GM23248 (cell line): ENCODE measurements around the gene SESN1.

Experiments used
- EZH2 ChIP-seq: fragments of 200-600 bp; sonication (generic); IDR thresholded peaks from 2 replicates; pipeline ENCODE4 v1.6.1; 2018; ENCODE audit warnings: antibody characterized with exemption, mild to moderate bottlenecking; ENCODE audit not compliant: insufficient read depth, poor library complexity, severe bottlenecking
- EZH2phosphoT487 ChIP-seq: fragments of 200-600 bp; sonication (generic); IDR thresholded peaks from 2 replicates; pipeline ENCODE4 v1.6.1; 2018; ENCODE audit warnings: antibody characterized with exemption, moderate library complexity, mild to moderate bottlenecking, low read depth; ENCODE audit not compliant: insufficient read depth

DNA sequence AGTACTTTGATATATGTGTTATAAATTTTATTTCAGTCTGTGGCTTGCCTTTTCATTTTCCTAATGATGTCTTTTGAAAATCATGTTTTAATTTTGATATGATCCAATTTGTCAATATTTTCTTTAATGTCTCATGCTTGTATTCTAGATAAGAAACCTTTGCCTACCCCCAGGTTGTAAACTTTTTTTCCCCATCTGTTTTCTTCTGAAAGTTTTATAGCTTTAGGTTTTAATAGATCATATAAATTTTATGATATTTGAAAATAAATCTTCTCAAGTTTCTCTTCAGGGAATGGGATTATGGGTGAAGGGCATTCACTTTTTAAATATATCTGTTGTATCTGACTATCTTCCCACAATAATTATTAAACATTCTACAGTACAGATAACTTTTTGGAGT is 66.7 kb downstream of the SESN1 start:
- TF ChIP-seq EZH2 (no peak), EZH2phosphoT487 (no peak)
